Jurkat, Clone E6-1 (cell line): ENCODE results near the gene FES.

Experiments used
- DNase-seq: peaks from one replicate; pipeline ENCODE4 v3.0.0-alpha.2; 2011; ENCODE audit warnings: low read depth, low spot score
- H3K4me3 ChIP-seq: 2 replicates; pipeline ENCODE4 v1.5.1; 2011; ENCODE audit warnings: mild to moderate bottlenecking, low read length, control low read depth, moderate library complexity

The FES gene

DNA sequence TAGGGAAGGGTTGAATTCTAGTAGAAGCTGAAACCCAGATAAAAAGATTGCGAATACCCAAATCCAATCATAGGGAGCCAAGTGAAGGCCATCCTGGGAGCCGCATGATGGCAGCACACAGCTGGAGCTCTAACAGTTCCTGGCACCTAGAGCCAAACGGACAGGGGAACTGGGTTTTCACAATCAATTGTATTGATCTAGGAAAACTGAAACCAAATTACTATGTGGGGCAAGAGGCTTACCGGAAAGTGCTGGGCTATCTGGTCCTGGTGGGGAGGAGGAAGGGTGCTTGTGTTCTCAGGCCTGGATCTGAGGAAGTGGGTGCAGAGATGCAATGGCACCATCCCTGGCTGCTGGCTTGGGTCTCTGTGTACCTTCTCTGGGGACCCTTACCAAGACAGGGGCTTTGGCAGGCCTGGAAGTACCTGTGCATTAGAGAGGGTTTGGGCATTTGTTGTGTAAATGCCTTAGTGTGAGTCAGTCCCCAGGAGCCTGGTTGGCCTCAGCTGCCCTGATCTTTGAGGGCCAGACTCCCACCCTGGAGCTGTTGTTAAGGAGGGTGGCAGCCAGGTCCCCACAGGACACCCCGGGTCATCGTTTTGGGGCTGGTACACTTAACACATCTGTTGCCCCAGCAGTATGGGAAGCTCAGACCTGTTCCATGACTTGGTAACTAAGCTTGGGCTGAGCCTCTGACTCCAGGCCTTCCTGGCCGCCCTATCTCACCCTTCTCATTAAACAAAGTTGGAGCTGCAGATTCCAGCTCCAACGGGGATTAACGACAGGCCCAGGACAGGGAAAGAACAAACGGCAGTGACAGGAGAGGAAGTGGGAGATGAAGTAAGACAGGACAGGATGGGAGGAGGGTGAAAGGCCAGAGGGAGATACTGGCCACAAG lies 24.8 kb upstream of the FES start:
- H3K4me3 ChIP-seq = no peak overlapping the region
- no peak for DNase-seq

DNA sequence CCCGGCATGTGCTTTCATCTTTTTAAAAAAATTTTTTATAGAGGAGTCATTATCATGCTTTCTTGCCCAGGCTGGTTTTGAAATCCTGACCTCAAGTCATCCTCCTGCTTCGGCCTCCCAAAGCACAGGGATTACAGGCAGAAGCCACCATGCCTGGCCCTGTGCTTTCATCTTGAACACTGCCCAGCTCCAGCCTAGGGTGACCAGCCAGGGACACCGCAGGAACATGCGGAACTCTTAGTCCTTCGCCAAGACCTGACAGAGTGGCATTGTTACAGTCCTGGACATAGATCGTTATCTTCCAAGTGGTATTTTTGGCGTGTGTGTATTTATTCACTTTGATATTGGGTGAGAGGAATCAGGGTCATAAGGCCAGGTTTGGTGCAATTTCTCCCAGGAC lies 23.9 kb upstream of the FES start:
- DNase-seq = no peak

DNA sequence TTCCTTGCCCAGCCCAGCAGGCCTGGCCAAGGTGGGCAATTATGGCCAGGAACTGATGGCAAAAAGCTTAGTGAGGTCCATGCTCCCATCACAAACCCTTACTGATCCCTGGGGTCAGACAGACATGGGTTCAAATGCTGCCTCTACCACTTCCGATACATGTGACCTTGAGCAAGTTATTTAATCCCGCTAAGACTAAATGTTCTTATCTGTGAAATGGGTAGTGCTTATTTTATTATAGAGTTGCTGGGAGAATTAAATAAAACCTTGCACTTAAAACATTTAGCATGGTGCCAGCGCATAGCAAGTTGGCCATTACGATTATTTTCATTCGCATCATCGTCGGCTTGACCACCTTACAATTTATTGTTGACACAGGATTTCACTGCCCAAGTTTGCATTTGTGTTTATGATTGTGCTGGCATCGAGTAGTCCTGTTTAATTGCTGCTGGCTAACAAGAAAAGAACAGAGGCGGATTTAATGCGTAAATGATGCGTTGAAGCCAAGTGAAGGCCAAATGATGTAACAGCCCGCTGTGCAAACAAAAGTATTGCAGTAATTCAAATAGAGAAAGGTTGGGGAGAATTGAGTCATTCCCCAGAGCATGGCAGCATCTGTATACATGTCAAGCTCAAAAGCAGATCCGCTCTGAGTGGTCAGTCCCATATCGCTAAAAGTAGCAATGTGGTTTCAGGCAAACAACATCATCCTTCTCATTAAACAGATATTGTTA lies 23.2 kb upstream of the FES start:
- H3K4me3 ChIP-seq = no peak overlapping the region
- DNase-seq = no peak

More for the DNA sequence above, 23.9 kb upstream of the FES start:
- H3K4me3 ChIP-seq = no peak overlapping the region

DNA sequence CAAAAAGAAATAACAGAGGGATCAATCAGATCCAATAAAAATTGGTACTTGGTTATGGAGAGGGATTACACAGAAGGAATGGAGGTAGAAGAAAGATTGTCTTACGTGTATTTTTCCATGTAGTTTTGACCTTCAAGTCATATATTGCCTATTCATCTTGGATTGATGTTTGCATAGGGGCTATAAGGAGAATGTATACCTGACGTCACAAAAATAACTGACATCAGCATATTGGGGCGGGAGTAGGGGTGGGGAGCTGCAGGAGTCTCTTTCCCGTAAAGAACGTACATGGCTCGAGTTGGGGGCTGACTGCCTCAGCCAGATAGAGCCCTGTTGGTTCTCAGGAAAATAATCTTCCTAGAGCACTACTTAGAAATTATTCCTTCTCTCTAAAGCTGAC lies 21.8 kb upstream of the FES start:
- no peak overlapping the region for H3K4me3 ChIP-seq
- DNase-seq = no peak

DNA sequence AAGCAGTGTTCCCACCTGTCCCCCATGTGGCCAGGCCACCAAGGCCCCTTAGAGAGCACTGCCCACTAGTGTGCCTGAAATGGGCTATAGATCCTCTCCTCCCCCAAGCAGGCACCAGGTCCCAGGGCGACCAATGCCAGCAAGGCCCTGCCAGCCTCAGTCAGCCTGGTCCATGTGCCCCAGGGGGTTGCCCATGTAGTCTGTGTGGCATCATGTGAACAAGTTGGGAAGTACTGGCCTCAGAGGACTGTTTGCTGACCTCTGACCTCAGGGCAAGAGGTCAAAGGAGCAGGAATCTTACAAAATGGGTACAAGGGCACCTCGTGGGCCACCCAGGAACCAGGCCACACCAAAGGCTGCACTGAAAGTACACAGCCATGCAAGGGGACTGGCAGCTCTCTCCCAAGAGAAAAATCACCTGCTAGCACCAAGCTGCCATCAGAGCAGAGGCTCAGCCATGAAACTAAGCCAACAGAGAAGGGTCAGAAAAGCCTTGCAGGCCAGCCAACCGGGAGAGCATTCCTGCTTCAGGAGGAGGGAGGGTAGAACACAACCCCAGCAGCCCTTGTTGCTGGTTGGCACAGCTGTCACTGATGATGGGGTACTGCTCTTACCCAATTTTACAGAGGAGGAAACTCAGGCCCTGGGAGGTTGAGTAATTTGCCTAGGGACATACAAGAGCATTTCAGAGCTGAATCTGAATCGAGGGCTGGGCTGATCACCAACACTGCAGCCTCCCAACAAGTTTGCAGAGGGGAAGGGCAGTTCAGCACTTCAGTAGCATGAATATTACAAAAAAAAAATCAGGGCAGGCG lies 21.1 kb upstream of the FES start:
- DNase-seq = no peak
- H3K4me3 ChIP-seq = no peak overlapping the region

DNA sequence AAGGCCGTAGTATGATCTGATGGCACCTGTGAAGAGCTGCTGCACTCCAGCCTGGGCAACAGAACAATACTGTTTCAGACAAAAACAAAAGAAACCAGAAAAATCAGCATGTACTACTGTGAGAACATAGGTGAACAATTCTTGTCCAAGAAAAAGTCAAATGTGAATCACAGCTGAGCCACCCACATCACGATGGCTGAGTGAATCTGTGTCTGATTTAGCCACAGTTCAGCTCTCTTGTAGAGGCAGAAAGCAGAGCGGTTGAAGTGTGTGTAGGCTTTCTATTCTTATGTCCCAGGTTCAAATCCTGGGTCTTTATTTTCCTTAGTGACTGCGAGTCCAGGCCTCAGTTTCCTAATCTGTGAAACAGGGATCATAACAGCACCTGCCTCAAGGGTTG lies 20.3 kb upstream of the FES start:
- DNase-seq = no peak
- no peak overlapping the region for H3K4me3 ChIP-seq

DNA sequence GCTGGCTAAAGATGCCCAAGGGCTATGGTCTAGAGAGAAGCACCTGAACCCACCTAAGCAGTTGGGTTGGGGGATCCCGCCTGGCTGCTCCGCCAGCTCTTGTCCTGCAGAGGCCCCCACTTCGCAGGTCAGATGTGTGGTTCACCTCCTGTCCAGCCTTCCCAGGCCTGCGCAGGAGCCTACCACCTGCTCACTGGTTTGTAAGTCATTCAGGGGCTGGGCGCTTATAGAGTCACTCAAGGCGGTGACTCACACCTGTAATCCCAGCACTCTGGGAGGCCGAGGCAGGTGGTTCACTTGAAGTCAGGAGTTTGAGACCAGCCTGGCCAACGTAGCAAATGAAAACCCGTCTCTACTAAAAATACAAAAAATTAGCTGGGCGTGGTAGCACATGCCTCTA lies 19.8 kb upstream of the FES start:
- H3K4me3 ChIP-seq = no peak overlapping the region
- DNase-seq = no peak

DNA sequence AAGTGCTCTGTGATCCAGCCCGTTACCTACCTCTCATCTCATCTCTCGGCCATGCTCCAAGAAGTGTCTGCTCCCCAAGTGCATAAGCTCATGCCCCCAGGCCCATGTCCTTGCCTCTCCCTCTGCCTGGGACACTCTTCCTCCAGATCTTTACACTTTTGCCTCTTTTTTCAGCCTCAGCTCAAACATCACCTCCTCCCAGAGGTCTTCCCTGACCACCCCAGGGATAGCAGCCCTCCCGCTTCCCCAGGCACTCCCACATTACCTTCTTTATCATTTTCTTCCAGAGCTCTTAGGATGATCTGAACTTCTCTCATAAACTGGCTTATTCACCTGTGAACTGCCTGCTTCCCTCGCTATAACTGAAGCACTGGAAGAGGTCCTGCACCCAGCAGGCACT lies 18.6 kb upstream of the FES start:
- H3K4me3 ChIP-seq = no peak overlapping the region
- no peak for DNase-seq

DNA sequence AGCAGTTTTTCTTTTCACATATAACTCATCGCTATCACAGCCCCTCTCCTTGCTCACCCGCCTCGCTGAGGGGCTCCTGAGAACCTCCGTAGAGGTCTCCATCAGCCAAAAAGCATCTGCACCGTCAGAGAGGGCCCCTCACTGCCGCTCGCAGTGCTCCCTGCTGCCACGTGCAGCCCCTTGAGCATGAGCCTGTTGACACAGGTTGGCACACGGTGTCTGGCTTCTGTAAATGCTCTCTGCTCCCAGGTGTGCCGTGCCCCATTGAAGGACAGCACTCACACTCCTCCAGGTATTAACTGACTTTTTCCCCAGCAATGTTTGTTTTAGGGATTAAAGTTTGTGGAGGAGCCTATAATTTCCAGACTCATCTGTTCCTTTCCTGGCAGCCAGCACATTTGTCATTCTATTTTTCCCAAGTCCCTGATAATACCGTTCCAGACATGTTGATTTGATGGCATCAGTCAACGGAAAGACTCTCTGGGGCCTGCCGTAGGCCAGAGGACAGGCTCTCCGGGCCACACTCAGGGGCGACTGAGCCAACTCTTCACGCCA lies 18.1 kb upstream of the FES start:
- H3K4me3 ChIP-seq = no peak overlapping the region
- no peak for DNase-seq

DNA sequence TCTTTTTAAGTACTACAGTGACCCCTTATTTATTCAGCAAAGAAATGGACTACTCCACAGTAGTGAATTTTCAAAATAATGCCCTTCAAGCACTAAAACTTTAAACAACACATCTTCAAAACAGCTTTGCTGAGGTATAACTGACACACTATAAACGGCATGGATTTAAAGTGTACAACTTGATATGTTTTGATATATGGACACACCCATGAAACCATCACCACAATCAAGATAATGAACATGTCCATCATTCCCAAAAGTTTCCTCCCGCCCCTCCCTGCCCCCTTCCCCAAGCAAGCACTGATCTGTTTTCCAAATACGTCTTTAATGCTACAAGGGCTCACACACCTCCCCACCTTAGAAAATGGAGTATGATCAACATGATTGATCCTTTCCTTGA lies 17.5 kb upstream of the FES start:
- no peak overlapping the region for H3K4me3 ChIP-seq
- DNase-seq = no peak

DNA sequence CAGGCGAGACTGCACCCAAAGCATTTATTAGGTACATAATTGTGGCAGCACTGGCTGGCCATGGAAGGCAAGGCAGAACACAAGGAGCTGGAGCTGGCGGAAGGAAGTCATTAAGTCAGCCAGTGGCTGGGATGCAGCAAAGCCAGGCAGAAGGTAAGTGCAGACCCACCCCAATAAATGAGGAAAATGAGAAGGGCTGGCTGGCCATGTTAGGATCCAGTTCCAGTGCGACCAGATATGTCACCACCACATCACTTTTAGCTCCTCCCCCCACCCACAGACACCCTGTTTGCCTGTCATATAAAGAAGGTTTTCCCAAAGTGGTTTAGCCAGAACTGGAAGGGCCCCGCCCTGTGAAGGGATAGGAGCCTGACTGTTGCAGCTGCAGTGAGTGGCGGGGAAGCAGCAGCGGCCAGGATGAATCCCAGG lies 16.0 kb upstream of the FES start, which contains the start of gene FURIN:
Gene FURIN (plus strand): TSS at position 328 of the 429 bp plus-strand sequence. CDS start 7,153 bp downstream, outside the sequence.
- H3K4me3 ChIP-seq = no peak within 1 kb of the TSS
- no peak for DNase-seq

DNA sequence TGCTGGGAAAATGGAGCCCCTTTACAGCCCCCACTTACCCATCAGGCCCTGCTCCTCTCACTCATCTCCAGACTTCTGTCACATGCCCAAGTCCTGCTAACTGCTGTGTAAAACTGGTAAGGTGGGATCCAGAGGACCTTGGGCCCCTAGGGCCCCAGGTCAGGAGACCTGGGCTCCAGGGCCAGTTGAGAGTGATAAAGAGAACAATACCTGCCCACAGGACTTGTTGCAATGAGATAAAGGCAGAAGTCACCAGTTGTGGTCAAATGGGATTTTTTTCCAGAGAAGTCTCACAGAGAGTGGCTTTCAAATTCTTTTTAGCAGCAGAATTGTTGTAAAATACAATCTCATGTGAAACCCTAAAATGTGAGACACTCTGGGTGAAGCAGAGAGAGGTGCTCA lies 15.2 kb upstream of the FES start:
- H3K4me3 ChIP-seq = no peak overlapping the region
- DNase-seq = no peak

DNA sequence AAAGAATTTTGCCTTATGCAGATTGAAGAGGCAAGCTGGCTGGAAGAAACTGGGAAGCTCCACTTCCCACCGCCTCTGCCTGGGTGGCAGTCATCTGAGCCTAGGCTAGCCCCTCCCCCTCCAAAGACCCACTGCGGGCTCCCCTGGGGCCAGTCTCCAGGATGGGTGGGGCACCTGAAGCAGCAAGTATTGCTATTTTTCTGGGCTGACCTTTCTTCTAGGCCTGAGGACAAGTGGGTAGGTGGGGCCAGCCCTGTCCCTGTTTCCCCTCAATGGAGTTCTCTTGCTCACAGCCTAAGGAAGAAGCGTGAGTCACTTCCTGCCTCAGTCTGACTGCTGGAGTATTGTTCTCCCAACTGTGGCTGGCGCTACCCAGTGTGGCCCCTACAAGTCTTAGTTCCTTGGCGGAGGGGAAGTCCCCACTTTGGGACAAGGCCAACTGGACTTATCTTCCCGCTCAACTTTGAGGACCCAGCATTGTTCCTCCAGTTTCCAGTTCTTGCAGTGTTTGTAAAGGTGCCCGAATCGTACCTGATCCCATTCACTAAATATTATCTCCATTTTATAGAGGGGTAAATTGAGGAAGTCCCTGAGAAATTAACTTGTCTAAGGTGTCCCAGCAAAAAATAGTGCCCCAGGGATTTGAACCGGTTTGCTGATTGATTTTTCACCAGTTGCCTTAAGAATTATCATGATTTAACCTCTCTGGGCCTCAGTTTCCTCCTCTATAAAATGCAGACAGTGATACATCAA lies 14.5 kb upstream of the FES start:
- peak; percentile 47 for DNase-seq

DNA sequence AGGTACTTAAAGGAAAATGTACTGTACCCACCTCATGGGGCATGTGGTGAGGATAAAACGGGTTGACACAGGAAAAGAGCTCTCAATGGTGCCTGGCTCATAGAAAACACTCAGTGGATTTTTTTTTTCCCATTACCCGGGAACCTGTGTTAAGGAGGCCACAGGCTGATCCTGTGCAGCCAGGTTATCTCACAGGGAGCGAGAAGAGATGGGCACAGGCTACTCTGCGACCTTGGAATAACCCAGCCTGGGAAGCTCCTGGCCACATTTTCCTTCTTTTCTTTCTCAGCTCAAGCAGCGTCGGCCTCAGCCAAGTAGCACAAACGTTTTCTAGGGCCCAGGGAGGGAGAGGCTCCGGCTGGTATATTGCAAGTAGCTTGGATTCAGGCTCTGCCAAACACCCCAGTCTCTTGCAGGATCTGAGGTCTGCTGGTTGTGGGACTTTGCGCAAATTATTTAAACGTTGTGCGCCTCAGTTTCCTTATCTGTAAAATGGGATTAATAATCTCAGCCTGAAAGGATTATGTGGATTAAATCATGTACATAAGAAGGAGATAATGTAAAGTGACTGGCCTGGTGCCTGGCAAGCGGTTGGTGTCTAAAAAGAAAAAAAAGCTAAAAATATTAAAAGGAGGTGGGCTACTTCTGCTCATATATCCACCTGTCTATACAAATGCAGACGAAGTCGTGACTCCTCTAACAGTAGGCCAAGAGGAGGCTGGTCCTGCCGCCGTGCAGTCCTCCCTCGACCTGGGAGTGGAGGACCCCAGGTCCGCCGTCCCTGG lies 13.8 kb upstream of the FES start:
- peak; percentile 51 for DNase-seq
- peak overlapping the region; percentile 73 for H3K4me3 ChIP-seq

More for the DNA sequence above, 14.5 kb upstream of the FES start:
- peak overlapping the region; percentile 73; the same call in 1 of the 2 replicates for H3K4me3 ChIP-seq

DNA sequence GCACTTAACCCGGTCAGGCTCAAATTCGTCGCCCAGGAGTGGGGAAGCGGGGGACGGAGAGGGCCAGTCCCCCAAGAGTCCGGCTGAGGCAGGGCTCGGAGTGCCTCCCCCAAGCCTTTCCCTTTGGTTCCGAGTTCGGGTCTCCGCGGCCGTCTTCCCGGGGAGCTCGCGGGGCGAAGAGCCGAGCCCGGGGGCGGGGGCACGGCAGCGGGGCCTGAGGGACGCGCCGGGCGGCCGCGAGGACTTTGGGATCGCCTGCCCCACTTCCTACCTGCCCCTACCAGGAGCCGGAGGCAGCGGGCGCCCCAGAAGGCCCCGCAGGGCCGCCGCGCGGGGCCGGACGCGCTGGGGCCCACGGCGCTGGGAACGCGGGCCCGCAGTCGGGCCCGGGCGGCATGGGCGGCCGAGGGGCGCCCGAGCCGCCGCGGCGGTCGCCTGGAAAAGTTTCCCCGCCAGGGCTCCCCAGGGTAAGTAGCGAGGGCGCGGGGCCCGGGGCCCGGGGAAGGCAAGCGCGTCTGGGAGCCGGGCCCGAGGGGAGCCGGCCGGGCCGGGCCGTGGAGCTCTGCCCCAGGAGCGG lies 13.1 kb upstream of the FES start:
- H3K4me3 ChIP-seq = peak overlapping the region; percentile 73
- no peak for DNase-seq

DNA sequence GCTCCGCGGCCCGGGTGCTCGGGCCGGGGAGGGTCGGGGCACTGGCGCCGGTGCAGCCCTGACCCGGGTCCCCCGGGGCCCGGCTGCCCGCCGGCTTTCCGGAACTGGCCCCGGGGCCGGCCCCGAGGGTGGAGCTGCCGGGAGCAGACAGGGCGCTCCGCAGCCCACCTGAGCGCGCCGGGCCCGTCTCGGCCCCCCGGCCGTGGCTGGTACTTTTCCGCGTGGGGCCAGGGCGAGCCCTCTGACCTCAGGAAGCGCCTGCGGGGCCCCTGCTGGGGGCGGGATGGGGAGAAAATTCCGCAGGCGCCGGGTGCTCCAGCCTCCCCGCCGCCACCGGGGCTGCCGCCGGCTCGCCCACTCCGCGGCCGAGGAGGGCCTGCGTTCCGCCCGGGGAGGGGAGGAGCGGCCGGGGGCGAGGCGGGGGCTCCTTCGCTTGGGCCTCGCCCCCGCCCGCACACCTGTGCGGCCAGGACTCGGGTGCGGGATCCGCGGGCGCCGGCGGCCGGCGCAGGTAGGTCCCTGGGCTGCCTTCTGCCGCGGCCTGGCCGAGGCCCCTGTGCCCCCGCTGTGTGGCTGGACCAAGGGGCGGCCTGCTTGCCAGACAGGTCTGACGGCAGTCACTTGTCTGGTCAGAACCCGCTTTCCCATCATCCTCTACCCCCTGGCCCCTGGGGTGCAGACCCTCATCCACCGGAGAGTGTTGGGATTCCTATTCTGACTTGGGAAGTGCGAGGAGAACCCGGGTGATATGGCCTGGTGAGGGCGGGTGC lies 12.4 kb upstream of the FES start:
- no peak for DNase-seq

More for the DNA sequence above, 12.4 kb upstream of the FES start:
- H3K4me3 ChIP-seq = peak overlapping the region; percentile 73
